ENCODE results near the gene ZNF133.
"Not testable (repeated sequence)": the region's sequence is repeated elsewhere in the genome, so short reads cannot be mapped to it uniquely, and the experiment has no call there.

The ZNF133 gene

DNA sequence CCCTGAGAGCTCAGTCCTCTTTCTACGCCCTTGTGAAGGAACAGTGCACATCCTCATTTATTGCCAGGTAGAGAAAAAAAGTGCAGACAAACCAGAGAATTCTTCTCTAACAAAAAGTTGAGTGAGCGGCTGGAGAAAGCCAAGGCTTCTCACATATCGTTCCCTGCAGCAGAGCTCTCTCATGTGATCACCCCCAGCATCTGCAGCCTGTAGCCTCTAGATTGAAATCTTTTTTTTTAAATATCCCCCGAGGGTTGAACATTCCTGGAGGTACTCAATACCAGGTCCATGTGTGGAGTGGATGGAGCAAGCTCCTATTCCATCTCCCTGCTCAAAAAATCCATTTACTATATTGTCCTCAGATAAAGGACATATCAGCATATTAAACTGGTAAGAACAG lies 22.9 kb upstream of the ZNF133 start:
- in situ Hi-C loops (cut with MboI; ENCODE audit: low sequenced_read_pairs, unreplicated experiment), result loop anchor here (25.0 kb wide), 1 partner anchor 753 kb away; no protein-coding TSS in a partner anchor

DNA sequence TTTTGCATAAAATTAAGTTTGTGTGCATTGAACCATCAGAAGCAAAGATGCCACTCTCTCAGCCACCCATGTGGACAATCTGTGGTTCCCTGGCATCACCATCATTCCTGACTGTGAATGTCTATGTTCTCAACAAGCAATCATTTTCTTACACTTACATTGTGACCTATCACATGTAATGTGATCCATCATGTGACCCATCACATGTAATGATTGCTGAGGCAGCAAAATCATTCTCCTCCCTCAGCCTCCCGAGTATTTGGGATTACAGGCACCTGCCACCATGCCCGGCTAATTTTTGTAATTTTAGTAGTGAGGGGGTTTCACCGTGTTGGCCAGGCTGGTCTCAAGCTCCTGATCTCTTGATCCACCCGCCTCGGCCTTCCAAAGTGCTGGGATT lies 22.0 kb upstream of the ZNF133 start:
- TF ChIP-seq, protein P1, sequence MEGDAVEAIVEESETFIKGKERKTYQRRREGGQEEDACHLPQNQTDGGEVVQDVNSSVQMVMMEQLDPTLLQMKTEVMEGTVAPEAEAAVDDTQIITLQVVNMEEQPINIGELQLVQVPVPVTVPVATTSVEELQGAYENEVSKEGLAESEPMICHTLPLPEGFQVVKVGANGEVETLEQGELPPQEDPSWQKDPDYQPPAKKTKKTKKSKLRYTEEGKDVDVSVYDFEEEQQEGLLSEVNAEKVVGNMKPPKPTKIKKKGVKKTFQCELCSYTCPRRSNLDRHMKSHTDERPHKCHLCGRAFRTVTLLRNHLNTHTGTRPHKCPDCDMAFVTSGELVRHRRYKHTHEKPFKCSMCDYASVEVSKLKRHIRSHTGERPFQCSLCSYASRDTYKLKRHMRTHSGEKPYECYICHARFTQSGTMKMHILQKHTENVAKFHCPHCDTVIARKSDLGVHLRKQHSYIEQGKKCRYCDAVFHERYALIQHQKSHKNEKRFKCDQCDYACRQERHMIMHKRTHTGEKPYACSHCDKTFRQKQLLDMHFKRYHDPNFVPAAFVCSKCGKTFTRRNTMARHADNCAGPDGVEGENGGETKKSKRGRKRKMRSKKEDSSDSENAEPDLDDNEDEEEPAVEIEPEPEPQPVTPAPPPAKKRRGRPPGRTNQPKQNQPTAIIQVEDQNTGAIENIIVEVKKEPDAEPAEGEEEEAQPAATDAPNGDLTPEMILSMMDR (IDR thresholded peaks at IDR 0.05; ENCODE audit: borderline replicate concordance, control extremely low read depth, extremely low read depth, insufficient read depth, missing control alignments), result no peak
- in situ Hi-C loops (cut with MboI; ENCODE audit: low sequenced_read_pairs, unreplicated experiment), result loop anchor here (25.0 kb wide), 1 partner anchor 754 kb away; no protein-coding TSS in a partner anchor
- no peak for DNase-seq (ENCODE audit: low spot score)

More for the DNA sequence above, 22.9 kb upstream of the ZNF133 start:
- DNase-seq (ENCODE audit: low spot score), result no peak
- TF ChIP-seq, protein P1 (IDR thresholded peaks at IDR 0.05; ENCODE audit: borderline replicate concordance, control extremely low read depth, extremely low read depth, insufficient read depth, missing control alignments), result no peak

DNA sequence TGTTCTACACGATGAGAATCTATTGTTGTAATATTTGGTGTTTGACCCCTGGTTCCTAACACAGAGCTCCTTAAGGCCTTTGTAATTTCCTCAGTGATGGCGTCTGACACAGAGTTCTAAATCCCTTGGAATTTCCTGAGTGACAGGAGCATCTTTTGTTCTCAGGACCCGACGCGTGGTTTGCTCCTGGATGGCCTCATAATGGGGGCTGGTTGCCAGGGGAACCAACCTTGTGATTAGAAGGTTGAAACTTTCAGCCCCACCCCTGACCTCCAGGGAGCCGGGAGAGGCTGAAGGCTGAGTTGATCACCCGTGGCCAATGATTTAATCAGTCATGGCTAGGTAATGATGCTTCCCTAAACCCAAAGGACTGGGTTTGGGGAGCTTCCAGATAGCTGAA lies 20.5 kb upstream of the ZNF133 start:
- DNase-seq (ENCODE audit: low spot score), result no peak
- TF ChIP-seq, protein P1 (IDR thresholded peaks at IDR 0.05; ENCODE audit: borderline replicate concordance, control extremely low read depth, extremely low read depth, insufficient read depth, missing control alignments), result no peak
- in situ Hi-C loops (cut with MboI; ENCODE audit: low sequenced_read_pairs, unreplicated experiment), result loop anchor here (25.0 kb wide), 1 partner anchor 756 kb away; no protein-coding TSS in a partner anchor

DNA sequence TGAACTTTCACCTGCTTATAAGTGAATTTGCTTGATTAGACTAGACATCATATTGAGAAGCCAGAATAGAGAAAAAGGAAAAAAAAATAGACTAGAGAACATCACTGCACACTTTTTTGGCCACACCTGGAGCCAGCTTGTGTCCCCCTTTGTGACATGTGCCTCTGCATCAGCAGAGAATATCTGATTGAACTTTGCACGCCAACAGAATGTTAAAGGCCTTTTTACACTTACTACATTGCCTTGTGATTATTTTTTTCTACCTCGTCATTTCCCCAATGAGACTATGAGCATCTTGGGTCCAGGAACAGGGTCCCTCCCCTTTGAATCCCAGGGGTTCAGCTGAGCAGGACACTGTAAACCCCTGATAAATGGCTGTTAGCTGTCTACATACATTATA lies 17.2 kb upstream of the ZNF133 start:
- in situ Hi-C loops (cut with MboI; ENCODE audit: low sequenced_read_pairs, unreplicated experiment), result loop anchor here (25.0 kb wide), 1 partner anchor 759 kb away; no protein-coding TSS in a partner anchor
- DNase-seq (ENCODE audit: low spot score), result no peak

DNA sequence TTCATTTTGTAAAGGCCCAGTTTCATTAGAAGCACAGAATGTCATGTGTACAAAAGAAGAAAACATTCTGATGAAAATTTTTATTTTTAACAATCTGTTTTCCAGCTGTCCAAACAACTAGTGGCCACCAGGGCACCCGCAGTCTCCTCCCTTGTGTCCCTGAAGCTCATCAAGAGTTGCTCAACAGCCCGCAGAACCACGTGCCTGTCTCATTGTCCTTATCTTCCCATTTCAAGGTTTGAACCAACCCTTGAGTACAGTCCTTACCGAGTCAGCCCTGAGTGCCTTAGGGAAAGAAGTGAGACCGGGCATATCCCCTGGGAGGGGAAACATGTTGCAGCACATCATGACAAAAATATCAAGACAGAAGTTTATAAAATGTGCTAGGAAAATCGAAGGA lies 15.9 kb upstream of the ZNF133 start:
- TF ChIP-seq, protein P1 (IDR thresholded peaks at IDR 0.05; ENCODE audit: borderline replicate concordance, control extremely low read depth, extremely low read depth, insufficient read depth, missing control alignments), result no peak
- in situ Hi-C loops (cut with MboI; ENCODE audit: low sequenced_read_pairs, unreplicated experiment), result loop anchor here (25.0 kb wide), 1 partner anchor 760 kb away; no protein-coding TSS in a partner anchor
- no peak for DNase-seq (ENCODE audit: low spot score)

More for the DNA sequence above, 17.2 kb upstream of the ZNF133 start:
- TF ChIP-seq, protein P1 (IDR thresholded peaks at IDR 0.05; ENCODE audit: borderline replicate concordance, control extremely low read depth, extremely low read depth, insufficient read depth, missing control alignments), result no peak

DNA sequence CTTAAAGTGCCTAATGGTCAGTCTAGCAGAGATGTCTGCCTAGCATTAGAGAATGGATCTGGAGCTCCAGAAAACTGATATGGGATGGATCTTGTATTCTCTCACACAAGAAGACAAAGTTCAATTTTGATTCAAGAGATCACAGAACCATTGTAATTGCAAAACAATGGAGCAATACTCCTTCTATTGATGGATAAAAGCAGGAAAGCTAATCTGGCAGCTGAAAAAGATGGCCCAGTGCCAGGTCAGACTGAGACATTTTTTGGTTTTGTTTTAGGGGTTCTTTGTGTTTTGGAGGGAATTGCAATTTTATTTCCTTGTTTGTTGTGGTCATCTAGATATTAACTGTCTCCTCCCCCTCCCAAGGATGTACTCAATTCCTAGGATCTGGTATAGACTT lies 14.6 kb upstream of the ZNF133 start:
- TF ChIP-seq, protein P1 (IDR thresholded peaks at IDR 0.05; ENCODE audit: borderline replicate concordance, control extremely low read depth, extremely low read depth, insufficient read depth, missing control alignments), result no peak
- in situ Hi-C loops (cut with MboI; ENCODE audit: low sequenced_read_pairs, unreplicated experiment), result loop anchor here (25.0 kb wide), 1 partner anchor 761 kb away; no protein-coding TSS in a partner anchor
- DNase-seq (ENCODE audit: low spot score), result no peak

DNA sequence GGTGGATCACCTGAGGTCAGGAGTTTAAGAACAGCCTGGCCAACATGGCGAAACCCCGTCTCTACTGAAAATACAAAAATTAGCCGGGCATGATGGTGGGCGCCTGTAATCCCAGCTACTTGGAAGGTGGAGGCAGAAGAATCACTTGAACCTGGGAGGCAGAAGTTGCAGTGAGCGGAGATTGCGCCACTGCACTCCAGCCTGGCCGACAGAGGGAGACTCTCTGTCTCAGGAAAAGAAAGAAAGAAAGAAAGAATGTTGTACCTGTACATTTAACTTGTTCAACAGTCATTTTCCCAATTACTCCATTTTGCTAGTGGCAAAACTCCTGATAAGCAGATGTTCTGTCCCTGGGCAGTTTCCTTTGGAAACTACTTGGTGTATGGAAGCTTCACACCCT lies 12.4 kb upstream of the ZNF133 start:
- DNase-seq (ENCODE audit: low spot score); in situ Hi-C loops (cut with MboI; ENCODE audit: low sequenced_read_pairs, unreplicated experiment): not testable (repeated sequence)
